ENCODE data around the gene TTLL1.
"Not testable (repeated sequence)": the region's sequence is repeated elsewhere in the genome, so short reads cannot be mapped to it uniquely, and the experiment has no call there.

TTLL1 gene

GRCh38 chr22:43031617-43032016, 57.6 kb downstream of the TTLL1 start:
- TF ChIP-seq, protein P1, sequence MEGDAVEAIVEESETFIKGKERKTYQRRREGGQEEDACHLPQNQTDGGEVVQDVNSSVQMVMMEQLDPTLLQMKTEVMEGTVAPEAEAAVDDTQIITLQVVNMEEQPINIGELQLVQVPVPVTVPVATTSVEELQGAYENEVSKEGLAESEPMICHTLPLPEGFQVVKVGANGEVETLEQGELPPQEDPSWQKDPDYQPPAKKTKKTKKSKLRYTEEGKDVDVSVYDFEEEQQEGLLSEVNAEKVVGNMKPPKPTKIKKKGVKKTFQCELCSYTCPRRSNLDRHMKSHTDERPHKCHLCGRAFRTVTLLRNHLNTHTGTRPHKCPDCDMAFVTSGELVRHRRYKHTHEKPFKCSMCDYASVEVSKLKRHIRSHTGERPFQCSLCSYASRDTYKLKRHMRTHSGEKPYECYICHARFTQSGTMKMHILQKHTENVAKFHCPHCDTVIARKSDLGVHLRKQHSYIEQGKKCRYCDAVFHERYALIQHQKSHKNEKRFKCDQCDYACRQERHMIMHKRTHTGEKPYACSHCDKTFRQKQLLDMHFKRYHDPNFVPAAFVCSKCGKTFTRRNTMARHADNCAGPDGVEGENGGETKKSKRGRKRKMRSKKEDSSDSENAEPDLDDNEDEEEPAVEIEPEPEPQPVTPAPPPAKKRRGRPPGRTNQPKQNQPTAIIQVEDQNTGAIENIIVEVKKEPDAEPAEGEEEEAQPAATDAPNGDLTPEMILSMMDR (IDR thresholded peaks at IDR 0.05; ENCODE audit: low read length, missing control alignments) = no peak
- H3K4me3 ChIP-seq (replicated peaks; ENCODE audit: low read depth, low read length) = no peak overlapping the region
- DNase-seq (ENCODE audit: low read depth) = no peak

GRCh38 chr22:43018615-43019014, 70.6 kb downstream of the TTLL1 start:
- TF ChIP-seq, protein P1 (IDR thresholded peaks at IDR 0.05; ENCODE audit: low read length, missing control alignments) = no peak
- no peak overlapping the region for H3K4me3 ChIP-seq (replicated peaks; ENCODE audit: low read depth, low read length)
- DNase-seq (ENCODE audit: low read depth) = no peak

DNA sequence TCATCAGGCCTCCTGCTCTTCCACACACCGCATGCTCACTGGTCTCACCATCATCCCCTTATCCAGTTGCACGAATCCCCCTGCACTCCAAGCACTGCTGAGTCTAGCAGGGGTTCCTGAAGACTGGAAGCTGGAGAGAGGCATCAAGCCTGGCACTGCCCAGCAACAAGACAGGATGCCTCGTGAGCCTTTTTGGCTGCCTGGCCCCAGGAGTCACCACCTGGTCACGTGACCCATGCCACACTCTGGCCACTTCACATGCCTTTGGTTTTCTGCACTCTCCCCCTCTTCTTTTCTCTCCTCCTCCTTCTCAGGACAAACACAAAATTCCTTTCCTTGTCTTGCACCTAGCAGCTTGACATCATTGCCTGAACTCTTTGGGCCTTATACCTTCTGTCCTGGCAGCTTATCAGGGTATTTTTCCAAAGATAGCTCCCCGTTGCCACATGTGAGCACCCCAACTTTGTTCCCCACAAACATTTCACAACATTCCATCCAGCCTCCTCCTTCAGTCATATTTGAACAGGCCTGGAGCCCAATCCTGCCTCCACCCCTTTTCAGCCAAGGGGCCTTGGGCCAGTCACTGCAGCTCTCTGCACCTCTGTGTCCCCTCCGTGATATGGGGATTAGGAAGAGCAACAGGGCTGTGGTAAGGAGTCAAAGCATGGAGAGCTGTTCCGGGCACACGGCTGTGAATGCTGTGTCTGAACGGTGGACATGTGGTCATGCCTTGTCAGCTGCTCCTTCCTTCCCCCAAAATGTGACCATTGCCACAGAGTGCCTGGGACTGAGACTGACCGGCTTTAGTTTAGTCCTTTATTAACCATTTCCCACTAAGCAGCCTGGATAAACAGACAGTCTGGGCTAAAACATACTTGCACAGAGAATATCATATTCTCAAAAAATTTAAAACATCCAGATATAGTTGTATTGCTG, 71.4 kb downstream of the TTLL1 start:
- no peak for DNase-seq (ENCODE audit: low read depth)
- TF ChIP-seq, protein P1 (IDR thresholded peaks at IDR 0.05; ENCODE audit: low read length, missing control alignments) = no peak

GRCh38 chr22:43016150-43016549, 73.0 kb downstream of the TTLL1 start:
- not testable (repeated sequence) for H3K4me3 ChIP-seq (replicated peaks; ENCODE audit: low read depth, low read length); DNase-seq (ENCODE audit: low read depth)

More for the DNA sequence above, 71.4 kb downstream of the TTLL1 start:
- H3K4me3 ChIP-seq (replicated peaks; ENCODE audit: low read depth, low read length) = no peak overlapping the region

DNA sequence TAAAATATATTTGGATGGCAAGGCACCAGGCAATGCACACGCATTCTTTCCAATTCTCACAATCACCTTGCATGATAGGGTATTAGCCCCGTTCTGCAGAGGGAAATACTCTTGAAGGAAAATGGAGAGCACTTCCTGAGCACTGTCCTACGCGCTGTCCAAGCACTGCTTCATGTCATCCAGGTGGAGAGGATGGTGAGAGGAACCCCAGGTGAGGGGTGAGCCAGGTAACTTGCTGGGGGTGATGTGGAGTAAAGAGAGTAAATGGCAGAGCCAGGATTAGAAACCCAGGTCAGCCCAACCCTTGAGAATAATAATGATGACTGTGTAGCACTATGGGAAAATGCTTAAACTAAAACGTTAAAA, 73.5 kb downstream of the TTLL1 start:
- TF ChIP-seq, protein P1 (IDR thresholded peaks at IDR 0.05; ENCODE audit: low read length, missing control alignments) = no peak
- H3K4me3 ChIP-seq (replicated peaks; ENCODE audit: low read depth, low read length) = peak overlapping the region; percentile 56
- DNase-seq (ENCODE audit: low read depth) = no peak

DNA sequence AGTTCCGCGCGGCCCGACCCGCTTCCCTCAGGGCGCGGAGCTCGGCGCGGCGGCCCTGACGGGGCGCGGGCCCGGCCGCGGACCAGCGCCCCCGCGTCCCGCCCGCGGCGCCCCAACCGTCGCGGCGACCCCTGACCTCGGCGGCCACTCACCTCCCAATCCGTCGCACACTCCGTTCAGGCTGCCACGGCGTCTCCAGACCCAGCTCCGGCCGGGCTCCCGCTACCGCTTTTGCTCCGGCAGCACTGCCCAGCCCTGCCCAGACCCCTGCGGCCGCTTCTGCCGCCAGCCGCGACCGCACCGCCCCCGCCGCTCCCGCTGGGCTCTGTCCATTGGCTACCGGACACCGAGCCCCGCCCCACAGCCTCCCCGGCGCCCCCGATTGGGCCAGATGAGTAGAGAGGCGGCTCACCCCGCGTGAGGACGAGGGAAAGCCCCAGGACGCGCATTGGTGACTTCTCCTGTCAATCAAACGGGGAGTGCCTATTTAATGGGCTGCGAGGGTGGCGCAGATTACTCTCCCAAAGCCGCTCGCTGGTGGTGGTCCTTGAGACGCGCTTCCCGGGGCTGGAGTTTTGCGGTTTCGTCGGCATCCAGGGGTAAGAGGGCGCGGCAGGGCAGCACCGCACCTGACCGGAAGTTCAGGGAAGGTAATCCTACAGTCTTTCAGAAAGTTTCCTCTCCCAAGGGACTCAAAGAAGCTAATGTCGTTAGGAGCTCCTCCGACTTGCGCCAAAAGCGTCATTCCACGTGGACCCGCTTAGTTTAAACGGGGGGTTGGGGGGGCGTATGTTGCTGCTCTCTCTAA, 74.1 kb downstream of the TTLL1 start, which contains the start of gene PACSIN2:
Gene PACSIN2, minus strand, starts transcription at position 281 of the 808 bp plus-strand sequence. CDS start 103,069 bp downstream, outside the sequence.
- H3K4me3 ChIP-seq (replicated peaks; ENCODE audit: low read depth, low read length) = peak within 1 kb of the TSS; percentile 84
- TF ChIP-seq, protein P1 (IDR thresholded peaks at IDR 0.05; ENCODE audit: low read length, missing control alignments) = no peak
- DNase-seq (ENCODE audit: low read depth) = peak; percentile 98

DNA sequence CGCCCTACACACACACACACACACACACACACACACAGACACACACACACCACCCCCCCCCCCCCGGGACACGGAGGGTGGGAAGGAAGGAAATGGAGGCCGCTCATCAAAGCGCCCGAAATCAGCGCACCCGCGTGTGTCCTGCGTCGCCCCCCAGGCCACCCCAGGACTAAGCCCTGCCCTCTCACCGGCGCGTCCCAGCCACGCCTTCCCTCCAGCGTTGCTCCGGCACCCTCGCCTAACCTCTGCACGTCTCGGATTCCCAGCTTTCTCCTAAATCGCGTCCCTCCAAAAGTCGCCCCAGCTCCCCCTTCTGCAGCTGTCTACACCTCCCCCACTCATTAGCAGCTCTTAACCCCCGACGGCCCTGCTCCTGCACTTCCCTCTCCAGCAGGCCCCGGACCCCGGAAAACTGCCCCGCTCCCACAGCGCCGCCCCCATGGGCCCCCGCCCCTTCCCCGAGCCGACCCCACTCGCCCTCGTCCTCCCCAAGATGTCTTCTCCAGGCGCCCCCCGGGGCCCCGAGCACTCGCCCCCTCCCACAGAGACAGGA, 74.8 kb downstream of the TTLL1 start:
- TF ChIP-seq, protein P1 (IDR thresholded peaks at IDR 0.05; ENCODE audit: low read length, missing control alignments) = no peak
- DNase-seq (ENCODE audit: low read depth) = no peak
- H3K4me3 ChIP-seq (replicated peaks; ENCODE audit: low read depth, low read length) = peak overlapping the region; percentile 84
